ENCODE measurements around the gene RBM7.

- TF ChIP-seq CTCF (IDR thresholded peaks at IDR 0.05; ENCODE audit: insufficient read depth, low read depth, low read length) (no peak), EZH2 (IDR thresholded peaks at IDR 0.05; ENCODE audit: insufficient read depth, low read length) (no peak)
Observed at GRCh38 chr11:114382509-114382908, 18.0 kb upstream of the RBM7 start.

Measured in astrocyte (in vitro differentiated cells and primary cell).